Kidney (tissue), 14 donors: ENCODE data around the gene DSC1. TPM values are rescaled to one million over a fixed set of nuclear protein-coding genes. Genes with fewer than 3 reads are reported as not detected.
"Not testable (repeated sequence)": the region's sequence is repeated elsewhere in the genome, so short reads cannot be mapped to it uniquely, and the experiment has no call there.

Experiments
- DNase-seq, 5 donors: peaks; one replicate each; pipeline ENCODE4 v3.0.0-alpha.2; 2013 to 2020
- FAIRE-seq: peaks from 2 replicates; lab custom pipeline; 2012; peaks lifted over from hg19 to GRCh38; lab: Jason Lieb, UNC
- H3K27ac ChIP-seq, 2 donors: one replicate each; pipeline ENCODE4 v1.7.0; 2013; ENCODE audit warnings: low read depth in 2 of 2, low read length in 2 of 2, inconsistent platforms in 1 of 2
- H3K27me3 ChIP-seq: one replicate; pipeline ENCODE4 v1.7.1; 2013; ENCODE audit warnings: low read length, inconsistent platforms; ENCODE audit not compliant: control insufficient read depth, insufficient read depth
- H3K36me3 ChIP-seq, 3 donors: one replicate each; pipeline versions ENCODE4 v1.7.0 to v1.7.1; 2013; ENCODE audit warnings: low read length in 3 of 3, control low read depth in 1 of 3, inconsistent platforms in 1 of 3; ENCODE audit not compliant: insufficient read depth in 3 of 3, control insufficient read depth in 2 of 3
- H3K4me1 ChIP-seq, 3 donors: one replicate each; pipeline versions ENCODE4 v1.7.0 to v1.7.1; 2013; ENCODE audit warnings: low read length in 3 of 3, inconsistent platforms in 1 of 3, low read depth in 1 of 3; ENCODE audit not compliant: control insufficient read depth in 2 of 3, insufficient read depth in 2 of 3
- H3K4me3 ChIP-seq, 3 donors: one replicate each; pipeline versions ENCODE4 v1.7.0 to v1.8.1; 2013; ENCODE audit warnings: low read length in 3 of 3, control low read depth in 1 of 3, inconsistent platforms in 1 of 3
- H3K9ac ChIP-seq, 3 donors: one replicate each; pipeline versions ENCODE4 v1.7.0 to v1.7.1; 2013; ENCODE audit warnings: low read length in 3 of 3, control low read depth in 1 of 3, inconsistent platforms in 1 of 3
- H3K9me3 ChIP-seq, 3 donors: one replicate each; pipeline versions ENCODE4 v1.7.0 to v1.7.1; 2013; ENCODE audit warnings: low read length in 3 of 3, control low read depth in 1 of 3, inconsistent platforms in 1 of 3; ENCODE audit not compliant: control insufficient read depth in 2 of 3, insufficient read depth in 1 of 3
- intact Hi-C: fragments of 100-400 bp; cut with DNase I; formaldehyde crosslinking; loops from one replicate; pipeline ENCODE4 v1.11.1; 2022
- polyA plus RNA-seq: library from polyadenylated mRNA; stranded (reverse); fragments of 350-450 nt; fragmentation: Illumina TruSeq; extraction: RNeasy Lipid Tissue Mini Kit (QIAGEN cat#74804); gene quantifications from one replicate; pipeline ENCODE4 v1.2.3, GENCODE V29; 2014; ENCODE audit warnings: low read depth, low replicate concordance; ENCODE audit not compliant: insufficient read depth
- total RNA-seq: library from RNA; stranded (reverse); fragmentation: NEBNext Ultra II Directional; extraction: Animal tissue kit (Norgen Biotek cat#: 25700); gene quantifications from one replicate; pipeline ENCODE4 v1.2.1, GENCODE V29; 2021
- TF ChIP-seq, protein P1 (sequence below): IDR thresholded peaks from 3 replicates; pipeline ENCODE4 v1.5.1; 2012; ENCODE audit warnings: mild to moderate bottlenecking, moderate library complexity, borderline replicate concordance; ENCODE audit not compliant: insufficient read depth; ENCODE audit errors: extremely low read depth
- donor health status: control.
- donor health status: control.
- donor health status: control.
- donor health status: control.
- donor health status: control.
- donor health status: DM: yes; HTN: yes; CAD: no.
- donor health status: Normal renal cell carcinoma (clear cell type).

Gene DSC1
- total and polyA plus RNA-seq, 2 donors from 2014 or later = not detected

DNA sequence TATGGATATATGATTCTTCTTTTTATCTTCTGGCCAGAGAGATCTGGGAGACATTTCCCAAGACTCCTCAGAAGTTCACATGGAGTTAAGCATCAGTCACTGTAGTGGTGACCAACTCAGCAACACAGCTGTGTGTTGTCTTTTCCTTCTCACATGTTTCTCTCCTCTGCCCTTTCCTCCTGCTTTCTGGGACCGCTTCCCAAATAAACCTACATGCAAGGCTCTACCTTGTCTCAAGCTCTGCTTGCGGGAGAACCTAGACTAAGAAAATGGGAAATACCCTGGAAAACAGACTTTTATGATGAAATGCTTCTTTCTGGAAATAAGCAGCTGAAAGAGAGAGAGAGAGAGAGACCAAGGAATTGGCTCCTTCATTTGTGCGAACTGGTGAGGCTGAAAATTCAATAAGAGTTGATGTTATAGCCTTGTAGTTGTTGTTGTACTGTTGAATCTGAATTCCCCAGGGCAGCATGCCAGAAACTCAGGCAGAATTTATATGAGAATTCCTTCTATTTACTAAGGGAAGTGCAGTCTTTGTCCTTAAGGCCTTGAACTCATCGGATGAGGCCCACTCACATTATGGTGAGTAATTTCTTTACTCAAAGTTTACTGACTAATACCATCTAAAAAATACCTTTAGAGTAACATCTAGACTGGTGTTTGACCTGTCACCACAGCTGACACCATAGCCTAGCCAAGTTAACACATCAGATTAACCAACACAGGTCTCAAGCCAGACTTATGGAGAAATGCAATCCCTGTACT is 22.7 kb upstream of the DSC1 start:
- TF ChIP-seq, protein P1, sequence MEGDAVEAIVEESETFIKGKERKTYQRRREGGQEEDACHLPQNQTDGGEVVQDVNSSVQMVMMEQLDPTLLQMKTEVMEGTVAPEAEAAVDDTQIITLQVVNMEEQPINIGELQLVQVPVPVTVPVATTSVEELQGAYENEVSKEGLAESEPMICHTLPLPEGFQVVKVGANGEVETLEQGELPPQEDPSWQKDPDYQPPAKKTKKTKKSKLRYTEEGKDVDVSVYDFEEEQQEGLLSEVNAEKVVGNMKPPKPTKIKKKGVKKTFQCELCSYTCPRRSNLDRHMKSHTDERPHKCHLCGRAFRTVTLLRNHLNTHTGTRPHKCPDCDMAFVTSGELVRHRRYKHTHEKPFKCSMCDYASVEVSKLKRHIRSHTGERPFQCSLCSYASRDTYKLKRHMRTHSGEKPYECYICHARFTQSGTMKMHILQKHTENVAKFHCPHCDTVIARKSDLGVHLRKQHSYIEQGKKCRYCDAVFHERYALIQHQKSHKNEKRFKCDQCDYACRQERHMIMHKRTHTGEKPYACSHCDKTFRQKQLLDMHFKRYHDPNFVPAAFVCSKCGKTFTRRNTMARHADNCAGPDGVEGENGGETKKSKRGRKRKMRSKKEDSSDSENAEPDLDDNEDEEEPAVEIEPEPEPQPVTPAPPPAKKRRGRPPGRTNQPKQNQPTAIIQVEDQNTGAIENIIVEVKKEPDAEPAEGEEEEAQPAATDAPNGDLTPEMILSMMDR = no peak
- Histone ChIP-seq H3K9ac (no peak overlapping the region), H3K36me3 (no peaks in the 10 kb centered on the region), H3K27me3 (no peaks in the 10 kb centered on the region), H3K4me1 (no peaks in the 10 kb centered on the region), H3K4me3 (no peak overlapping the region), H3K9me3 (no peaks in the 10 kb centered on the region), H3K27ac (no peak overlapping the region)
- DNase-seq (peak in 2 of 5 donors; percentile 12 to 74), FAIRE-seq (no peak)
- intact Hi-C loops = no loop called here

GRCh38 chr18:31183302-31183701 is 20.6 kb upstream of the DSC1 start:
- no peak for FAIRE-seq
- DNase-seq = no peak
- H3K4me1 ChIP-seq = no peaks in the 10 kb centered on the region
- no peak overlapping the region for H3K27ac ChIP-seq
- H3K9ac ChIP-seq = no peak overlapping the region
- H3K36me3 ChIP-seq = no peaks in the 10 kb centered on the region
- H3K4me3 ChIP-seq = no peak overlapping the region
- intact Hi-C loops = no loop called here
- TF ChIP-seq, protein P1 = no peak
- H3K9me3 ChIP-seq = no peaks in the 10 kb centered on the region
- H3K27me3 ChIP-seq = no peaks in the 10 kb centered on the region

- DNase-seq, H3K27me3 ChIP-seq, H3K4me3 ChIP-seq, H3K9ac ChIP-seq, H3K4me1 ChIP-seq, H3K36me3 ChIP-seq, H3K9me3 ChIP-seq, intact Hi-C loops, H3K27ac ChIP-seq, FAIRE-seq: not testable (repeated sequence)
Observed at GRCh38 chr18:31177369-31177768, 14.7 kb upstream of the DSC1 start.

DNA sequence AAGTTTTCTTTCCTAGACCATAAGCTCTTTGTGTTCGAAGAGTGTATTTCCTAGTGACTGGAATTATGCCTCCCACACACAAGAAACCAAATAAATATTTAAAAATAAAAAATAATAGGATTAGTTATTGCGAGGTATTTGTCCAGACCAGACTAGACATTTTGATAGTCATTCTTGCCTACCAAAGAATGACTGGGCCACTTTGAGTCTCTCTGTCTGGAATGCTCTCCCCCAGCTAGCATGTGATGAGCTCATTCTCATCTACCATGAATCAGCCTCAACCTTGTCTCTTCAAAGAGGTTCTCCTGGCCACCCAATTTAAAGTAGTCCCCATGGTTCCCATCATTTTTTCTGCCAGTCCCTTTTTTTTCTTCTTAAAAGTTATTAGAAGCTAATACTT is 13.9 kb upstream of the DSC1 start:
- Histone ChIP-seq H3K9me3 (no peaks in the 10 kb centered on the region), H3K4me3 (no peak overlapping the region), H3K4me1 (no peaks in the 10 kb centered on the region), H3K9ac (no peak overlapping the region), H3K27me3 (no peaks in the 10 kb centered on the region), H3K27ac (no peak overlapping the region), H3K36me3 (no peaks in the 10 kb centered on the region)
- no peak for DNase-seq
- TF ChIP-seq, protein P1 = no peak
- no peak for FAIRE-seq
- intact Hi-C loops = no loop called here
